NCI-H1930 (cell line): ENCODE results near the gene KNCN.

Source experiments
- DNase-seq, 2 experiments: peaks; one replicate each; lab custom pipeline; 2025; lab: John Stamatoyannopoulos, UW

Gene KNCN

GRCh38 chr1:46523496-46524353 is 27.7 kb downstream of the KNCN start:
- DNase-seq: no peak

- no peak for DNase-seq
These were observed 28.5 kb downstream of the KNCN start for GRCh38 chr1:46522969-46523320.

GRCh38 chr1:46522184-46522968 is 29.1 kb downstream of the KNCN start:
- no peak for DNase-seq

GRCh38 chr1:46521414-46521813 is 30.0 kb downstream of the KNCN start:
- DNase-seq: no peak

GRCh38 chr1:46520063-46520911 is 31.2 kb downstream of the KNCN start:
- no peak for DNase-seq

GRCh38 chr1:46519209-46519608 is 32.2 kb downstream of the KNCN start:
- no peak for DNase-seq

GRCh38 chr1:46517932-46518498 is 33.4 kb downstream of the KNCN start:
- DNase-seq: no peak

- no peak for DNase-seq
These were observed 34.3 kb downstream of the KNCN start for GRCh38 chr1:46517010-46517600.

GRCh38 chr1:46516200-46516950 is 35.1 kb downstream of the KNCN start:
- DNase-seq: no peak

- DNase-seq: no peak
These were observed 35.9 kb downstream of the KNCN start for GRCh38 chr1:46515576-46515975.

- DNase-seq: no peak
These were observed 37.9 kb downstream of the KNCN start for GRCh38 chr1:46513536-46513935.

GRCh38 chr1:46512792-46513190 is 38.7 kb downstream of the KNCN start:
- DNase-seq: no peak

- no peak for DNase-seq
These were observed 39.2 kb downstream of the KNCN start for GRCh38 chr1:46512135-46512791.

GRCh38 chr1:46510998-46511365 is 40.5 kb downstream of the KNCN start:
- DNase-seq: no peak

- no peak for DNase-seq
These were observed 41.0 kb downstream of the KNCN start for GRCh38 chr1:46510341-46510997.

- DNase-seq: no peak
These were observed 42.7 kb downstream of the KNCN start for GRCh38 chr1:46508757-46509156.

- no peak for DNase-seq
These were observed 44.8 kb downstream of the KNCN start for GRCh38 chr1:46506470-46507219.

GRCh38 chr1:46503421-46503820 is 48.0 kb downstream of the KNCN start:
- DNase-seq: no peak

- no peak for DNase-seq
These were observed 49.9 kb downstream of the KNCN start for GRCh38 chr1:46501528-46501927.
